Memory B cell (primary cell): ENCODE data around the gene IRF7.

Source experiments
- ATAC-seq: fragments of 150-1000 bp; cut with Tn5 transposase; 2 replicates; pipeline ENCODE4 v1.10.0; 2021; ENCODE audit warnings: low read depth, mild to moderate bottlenecking, moderate library complexity
- DNase-seq, 2 donors: peaks; one replicate each; pipeline ENCODE4 v3.0.0; 2022; ENCODE audit warnings: low spot score in 2 of 2
- H3K27ac Mint-ChIP-seq: one replicate; pipeline ENCODE4 v1.8.0; 2022; ENCODE audit warnings: mild to moderate bottlenecking, moderate library complexity, mixed read lengths
- H3K27me3 Mint-ChIP-seq: one replicate; pipeline ENCODE4 v1.8.0; 2022; ENCODE audit warnings: mixed read lengths
- H3K36me3 Mint-ChIP-seq: one replicate; pipeline ENCODE4 v1.8.0; 2022; ENCODE audit warnings: mild to moderate bottlenecking, mixed read lengths
- H3K4me1 Mint-ChIP-seq: one replicate; pipeline ENCODE4 v1.8.0; 2022; ENCODE audit warnings: mixed read lengths
- H3K4me3 Mint-ChIP-seq: one replicate; pipeline ENCODE4 v1.8.0; 2022; ENCODE audit warnings: mild to moderate bottlenecking, moderate library complexity, mixed read lengths
- H3K9me3 Mint-ChIP-seq: one replicate; pipeline ENCODE4 v1.8.0; 2022; ENCODE audit warnings: mixed read lengths

IRF7 gene

GRCh38 chr11:620935-621814 is 5.4 kb upstream of the IRF7 start:
- ATAC-seq (no peak), DNase-seq (no peak)
- H3K27ac Mint-ChIP-seq, result no peak overlapping the region
- peaks cover 2% of the 10 kb centered on the region for H3K4me1 Mint-ChIP-seq
- no peak overlapping the region for H3K4me3 Mint-ChIP-seq
- H3K36me3 Mint-ChIP-seq, result peaks cover 4% of the 10 kb centered on the region
- no peaks in the 10 kb centered on the region for H3K9me3 Mint-ChIP-seq
- H3K27me3 Mint-ChIP-seq, result peaks cover 6% of the 10 kb centered on the region

GRCh38 chr11:620201-620600 is 4.5 kb upstream of the IRF7 start:
- peaks cover 5% of the 10 kb centered on the region for H3K4me1 Mint-ChIP-seq
- peaks cover 4% of the 10 kb centered on the region for H3K36me3 Mint-ChIP-seq
- H3K9me3 Mint-ChIP-seq, result no peaks in the 10 kb centered on the region
- H3K27me3 Mint-ChIP-seq, result peaks cover 6% of the 10 kb centered on the region
- ATAC-seq (no peak), DNase-seq (no peak)
- H3K27ac Mint-ChIP-seq, result no peak overlapping the region
- H3K4me3 Mint-ChIP-seq, result no peak overlapping the region

- H3K9me3 Mint-ChIP-seq, result no peaks in the 10 kb centered on the region
- peaks cover 5% of the 10 kb centered on the region for H3K4me1 Mint-ChIP-seq
- H3K4me3 Mint-ChIP-seq, result no peak overlapping the region
- peaks cover 4% of the 10 kb centered on the region for H3K27me3 Mint-ChIP-seq
- no peak for ATAC-seq
- H3K27ac Mint-ChIP-seq, result no peak overlapping the region
- peaks cover 4% of the 10 kb centered on the region for H3K36me3 Mint-ChIP-seq
- DNase-seq, result no peak
These were observed 3.9 kb upstream of the IRF7 start for GRCh38 chr11:619628-620050.

GRCh38 chr11:618856-619627 is 3.3 kb upstream of the IRF7 start:
- Mint-ChIP-seq H3K4me1 (peaks cover 8% of the 10 kb centered on the region), H3K27me3 (peaks cover 4% of the 10 kb centered on the region), H3K9me3 (no peaks in the 10 kb centered on the region), H3K36me3 (peaks cover 4% of the 10 kb centered on the region), H3K27ac (no peak overlapping the region), H3K4me3 (no peak overlapping the region)
- ATAC-seq (no peak), DNase-seq (no peak)

- Mint-ChIP-seq H3K9me3 (no peaks in the 10 kb centered on the region), H3K4me3 (no peak overlapping the region), H3K27ac (no peak overlapping the region), H3K36me3 (peaks cover under 1% of the 10 kb centered on the region), H3K4me1 (peaks cover 11% of the 10 kb centered on the region), H3K27me3 (peaks cover under 1% of the 10 kb centered on the region)
- DNase-seq, result no peak
- ATAC-seq, result no peak
These were observed 2.3 kb upstream of the IRF7 start for GRCh38 chr11:617912-618682.

- no peaks in the 10 kb centered on the region for H3K27me3 Mint-ChIP-seq
- H3K4me1 Mint-ChIP-seq, result peaks cover 11% of the 10 kb centered on the region
- H3K27ac Mint-ChIP-seq, result no peak overlapping the region
- DNase-seq (no peak), ATAC-seq (no peak)
- H3K36me3 Mint-ChIP-seq, result peaks cover under 1% of the 10 kb centered on the region
- H3K9me3 Mint-ChIP-seq, result no peaks in the 10 kb centered on the region
- no peak overlapping the region for H3K4me3 Mint-ChIP-seq
These were observed 1.6 kb upstream of the IRF7 start for GRCh38 chr11:617199-617911.

- Mint-ChIP-seq H3K36me3 (peaks cover 4% of the 10 kb centered on the region), H3K9me3 (no peaks in the 10 kb centered on the region), H3K27me3 (no peaks in the 10 kb centered on the region), H3K4me3 (peak overlapping the region; percentile 86), H3K4me1 (peaks cover 14% of the 10 kb centered on the region), H3K27ac (peak overlapping the region; percentile 74)
- no peak for ATAC-seq
- no peak for DNase-seq
These were observed 809 bp upstream of the IRF7 start for GRCh38 chr11:616320-617198.

- Mint-ChIP-seq H3K9me3 (no peaks in the 10 kb centered on the region), H3K27ac (peak overlapping the region; percentile 75), H3K27me3 (no peaks in the 10 kb centered on the region), H3K36me3 (peaks cover 7% of the 10 kb centered on the region), H3K4me1 (peaks cover 14% of the 10 kb centered on the region), H3K4me3 (peak overlapping the region; percentile 86)
- no peak for ATAC-seq
- no peak for DNase-seq
These were observed 887 bp downstream of the IRF7 start for GRCh38 chr11:614623-615503.

GRCh38 chr11:614021-614622 is 1.6 kb downstream of the IRF7 start:
- H3K27me3 Mint-ChIP-seq, result no peaks in the 10 kb centered on the region
- peak overlapping the region; percentile 58 for H3K4me3 Mint-ChIP-seq
- no peaks in the 10 kb centered on the region for H3K9me3 Mint-ChIP-seq
- H3K4me1 Mint-ChIP-seq, result peaks cover 14% of the 10 kb centered on the region
- no peak for DNase-seq
- peaks cover 7% of the 10 kb centered on the region for H3K36me3 Mint-ChIP-seq
- H3K27ac Mint-ChIP-seq, result peak overlapping the region; percentile 75
- ATAC-seq, result no peak

- H3K4me3 Mint-ChIP-seq, result peak overlapping the region; percentile 47
- no peaks in the 10 kb centered on the region for H3K9me3 Mint-ChIP-seq
- peaks cover 8% of the 10 kb centered on the region for H3K36me3 Mint-ChIP-seq
- ATAC-seq (peak; percentile 33), DNase-seq (peak in 1 of 2 donors; percentile 50)
- no peaks in the 10 kb centered on the region for H3K27me3 Mint-ChIP-seq
- peaks cover 14% of the 10 kb centered on the region for H3K4me1 Mint-ChIP-seq
- H3K27ac Mint-ChIP-seq, result peak overlapping the region; percentile 75
These were observed 2.3 kb downstream of the IRF7 start for GRCh38 chr11:613369-613968.

GRCh38 chr11:612961-613300 is 2.8 kb downstream of the IRF7 start:
- Mint-ChIP-seq H3K36me3 (peaks cover 10% of the 10 kb centered on the region), H3K4me1 (peaks cover 14% of the 10 kb centered on the region), H3K4me3 (no peak overlapping the region), H3K27ac (peak overlapping the region; percentile 75), H3K9me3 (no peaks in the 10 kb centered on the region), H3K27me3 (no peaks in the 10 kb centered on the region)
- DNase-seq (no peak), ATAC-seq (no peak)
